ENCODE data around the gene FOXP2. TPM values are rescaled to one million over a fixed set of nuclear protein-coding genes. Genes with fewer than 3 reads are reported as not detected.

FOXP2 gene
- total and polyA plus RNA-seq, 2 of the 4 experiments (the other 2 are of a cell fraction): 0.89 to 1.1 TPM

- CTCF ChIA-PET: no interaction called here
- Histone ChIP-seq H2AFZ (replicated peaks; ENCODE audit: low read length, poor library complexity) (no peak overlapping the region), H2BK15ac (ENCODE audit: low read depth, low read length) (no peak overlapping the region), H2AK9ac (replicated peaks; ENCODE audit: low read depth, low read length, poor library complexity) (no peak overlapping the region), H3K9me3 (ENCODE audit: control insufficient read depth, insufficient read depth, low read length) (no peaks in the 10 kb centered on the region), H2BK120ac (ENCODE audit: low read depth, low read length) (no peak overlapping the region), H4K20me1 (ENCODE audit: insufficient read depth, low read length) (no peaks in the 10 kb centered on the region), H3K27ac (ENCODE audit: insufficient read depth, low read length) (no peak overlapping the region), H4K8ac (ENCODE audit: low read depth in 2 of 2, low read length in 2 of 2) (no peak overlapping the region), H4K5ac (ENCODE audit: low read depth, low read length) (no peak overlapping the region), H3K4me3 (ENCODE audit: insufficient read depth, low read depth, low read length) (no peak overlapping the region), H3K18ac (ENCODE audit: low read depth, low read length) (no peak overlapping the region), H3K56ac (ENCODE audit: extremely low read depth, insufficient read depth, low read length) (no peak overlapping the region), H3K9ac (ENCODE audit: low read depth, low read length) (no peak overlapping the region), H3K23ac (ENCODE audit: low read depth, low read length) (no peak overlapping the region), H3K9me1 (ENCODE audit: insufficient read depth, low read length) (no peaks in the 10 kb centered on the region), H3K36me3 (ENCODE audit: control insufficient read depth, insufficient read depth, low read length) (no peaks in the 10 kb centered on the region), H3K79me1 (ENCODE audit: low read depth in 1 of 2, low read length in 2 of 2) (no peaks in the 10 kb centered on the region), H2AK5ac (ENCODE audit: low read depth, low read length) (no peak overlapping the region), H3K27me3 (ENCODE audit: control insufficient read depth, insufficient read depth, low read length) (no peaks in the 10 kb centered on the region), H3K14ac (replicated peaks; ENCODE audit: low read depth, low read length) (no peak overlapping the region), H3K4me2 (ENCODE audit: low read depth, low read length) (no peak overlapping the region), H2BK20ac (ENCODE audit: low read depth, low read length) (no peak overlapping the region), H4K91ac (ENCODE audit: insufficient read depth, low read depth, low read length) (no peak overlapping the region), H3K4ac (ENCODE audit: low read depth, low read length) (no peak overlapping the region), H3K4me1 (ENCODE audit: control insufficient read depth, insufficient read depth, low read length) (no peaks in the 10 kb centered on the region), H2BK5ac (ENCODE audit: low read depth, low read length, poor library complexity, severe bottlenecking) (no peak overlapping the region)
- DNase-seq (no peak), ATAC-seq (ENCODE audit: low read depth) (no peak)
- no peak for TF ChIP-seq RFX5 (IDR thresholded peaks at IDR 0.05; ENCODE audit: low read depth, low read length)
- no peak for TF ChIP-seq FOS (IDR thresholded peaks at IDR 0.05; ENCODE audit: low read depth, low read length)
- TF ChIP-seq RCOR1 (IDR thresholded peaks at IDR 0.05; ENCODE audit: insufficient replicate concordance, low read length): no peak
- no peak for TF ChIP-seq RAD21 (IDR thresholded peaks at IDR 0.05; ENCODE audit: low read length)
- TF ChIP-seq MAZ (IDR thresholded peaks at IDR 0.05; ENCODE audit: borderline replicate concordance, low read depth, low read length): no peak
- no peak for TF ChIP-seq USF2 (IDR thresholded peaks at IDR 0.05; ENCODE audit: low read depth, low read length)
- TF ChIP-seq POLR2A (IDR thresholded peaks at IDR 0.05; ENCODE audit: low read depth, low read length): no peak
- no peak for TF ChIP-seq NFE2L2 (IDR thresholded peaks at IDR 0.05; ENCODE audit: low read depth, low read length)
- TF ChIP-seq SMC3 (IDR thresholded peaks at IDR 0.05; ENCODE audit: low read depth, low read length): no peak
- TF ChIP-seq ELK1 (IDR thresholded peaks at IDR 0.05; ENCODE audit: borderline replicate concordance, low read depth, low read length): no peak
- BruUV-seq (replicated peaks): no TSS peak
- intact Hi-C loops (cut with micrococcal nuclease) (no loop called here), dilution Hi-C loops (cut with HindIII; ENCODE audit: low sequenced_read_pairs, unreplicated experiment) (no loop called here), in situ Hi-C loops (cut with MboI; ENCODE audit: low sequenced_read_pairs) (no loop called here)
- POLR2A ChIA-PET (ENCODE audit: unreplicated experiment): no interaction called here
Measured at GRCh38 chr7:114722562-114722961, 307.9 kb downstream of the FOXP2 start.

Measured in IMR-90 (cell line).